IPS-NIHi7 (cell line): ENCODE results near the gene SH3PXD2A.
"Not testable (repeated sequence)": the region's sequence is repeated elsewhere in the genome, so short reads cannot be mapped to it uniquely, and the experiment has no call there.

Experiments used
- DNase-seq: peaks from one replicate; pipeline ENCODE4 v3.0.0; 2012; ENCODE audit warnings: mixed read lengths; ENCODE audit errors: extremely low spot score

Gene SH3PXD2A

GRCh38 chr10:103833731-103834365 lies 21.5 kb downstream of the SH3PXD2A start:
- DNase-seq, result peak; percentile 69

DNA sequence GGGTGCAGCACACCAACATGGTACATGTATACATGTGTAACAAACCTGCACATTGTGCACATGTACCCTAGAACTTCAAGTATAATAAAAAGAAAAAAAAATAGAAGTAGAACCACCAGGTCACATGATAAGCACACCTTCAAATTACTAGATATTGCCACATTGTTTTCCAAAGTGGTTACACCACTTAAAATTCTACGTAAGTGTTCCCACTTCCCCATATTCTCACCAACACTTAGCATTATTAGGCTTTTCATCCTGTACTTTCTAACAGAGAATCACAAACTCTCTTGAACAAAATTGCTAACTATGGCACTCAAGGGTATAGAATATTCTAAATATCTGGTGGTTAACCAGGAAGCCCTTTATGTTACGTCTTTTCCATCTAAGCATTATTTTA lies 22.6 kb downstream of the SH3PXD2A start:
- DNase-seq, result no peak

DNA sequence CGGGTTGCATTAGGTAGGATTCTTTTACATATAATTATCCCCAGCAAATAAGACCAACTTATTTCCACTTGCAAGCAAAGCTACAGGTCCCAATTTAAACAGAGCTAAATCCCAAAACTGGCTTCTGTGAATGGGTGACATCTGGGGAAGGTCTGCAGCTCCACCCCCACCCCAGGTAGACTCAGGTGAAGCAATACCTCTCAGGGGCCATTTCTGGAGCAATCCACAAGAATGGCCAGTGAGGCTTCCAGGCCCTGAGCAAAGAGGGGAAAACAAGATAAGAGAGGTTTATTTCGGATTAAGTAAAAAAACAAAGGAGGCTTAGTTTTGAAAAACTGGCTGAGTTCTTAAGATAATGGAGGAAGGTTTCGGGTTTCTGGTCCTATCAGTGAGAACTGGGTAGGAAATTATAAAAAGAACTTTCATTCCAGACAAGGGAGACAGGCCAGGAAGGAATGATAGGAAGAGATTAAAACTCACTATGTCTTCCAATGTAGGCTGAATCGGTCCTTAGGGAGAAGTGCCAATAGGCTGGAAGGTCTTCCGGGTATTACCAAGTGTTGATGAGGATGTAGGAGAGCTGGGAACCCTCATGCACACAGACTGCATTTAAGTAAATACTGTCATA lies 25.4 kb downstream of the SH3PXD2A start:
- no peak for DNase-seq

- DNase-seq, result no peak
Observed at GRCh38 chr10:103829278-103829677, 26.1 kb downstream of the SH3PXD2A start.

- no peak for DNase-seq
Observed at GRCh38 chr10:103828587-103829197, 26.7 kb downstream of the SH3PXD2A start.

DNA sequence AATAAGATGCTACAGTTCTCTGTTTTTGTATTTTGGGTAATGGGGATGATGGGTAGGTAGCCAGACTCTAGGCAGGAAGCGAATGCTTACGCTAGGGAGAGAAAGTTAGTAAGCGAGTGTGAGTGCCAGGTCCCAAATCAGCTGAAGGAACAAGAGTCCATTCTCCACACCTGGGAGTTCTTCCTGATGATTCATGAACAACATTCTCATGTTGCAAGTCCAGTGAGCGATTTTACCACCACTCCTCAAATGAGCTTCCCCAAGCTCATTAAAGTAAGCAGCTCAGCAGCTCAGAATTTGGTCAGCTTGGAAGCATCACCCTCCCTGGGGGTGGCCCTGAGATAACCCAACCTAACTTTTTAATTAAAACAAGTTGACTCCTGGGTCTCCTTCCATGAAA lies 27.3 kb downstream of the SH3PXD2A start:
- DNase-seq, result no peak

DNA sequence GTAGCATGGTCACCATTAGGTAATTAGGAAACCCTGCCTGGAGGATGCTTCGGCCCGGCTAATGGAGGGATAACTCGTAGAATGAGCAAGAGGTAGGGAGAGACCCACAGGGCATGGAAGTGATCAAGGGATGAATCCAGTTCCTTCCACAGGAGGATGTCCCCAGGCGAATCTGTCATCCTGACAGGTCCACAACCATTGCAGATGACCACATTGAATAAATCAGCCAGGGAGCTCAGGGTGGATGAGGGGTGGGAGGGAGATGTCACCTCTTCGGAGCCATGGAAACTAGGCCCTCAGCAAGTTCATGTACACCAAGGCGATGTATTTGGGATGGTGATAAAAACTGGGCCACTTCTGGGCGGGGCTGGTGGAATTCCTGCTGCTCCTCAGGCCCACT lies 28.5 kb downstream of the SH3PXD2A start:
- no peak for DNase-seq

DNA sequence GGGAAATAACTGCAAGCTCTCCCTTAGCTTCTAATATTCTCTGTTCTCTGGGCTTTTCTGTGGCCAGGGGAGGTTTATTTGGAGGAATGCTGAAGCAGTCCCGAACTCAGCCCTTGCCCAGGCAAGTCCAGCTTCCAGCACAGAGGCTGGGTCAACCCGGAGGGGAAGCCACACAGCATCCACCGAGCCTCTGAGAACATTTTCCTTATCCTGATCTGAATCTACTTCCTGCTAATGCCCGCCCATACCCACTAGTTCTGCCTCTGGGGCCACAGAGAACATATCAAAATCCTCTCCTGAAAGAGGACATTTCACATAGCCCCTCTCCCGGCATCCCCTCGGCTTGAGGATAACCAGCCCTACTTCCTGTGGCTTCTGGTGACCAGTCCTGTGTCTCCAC lies 31.1 kb downstream of the SH3PXD2A start:
- DNase-seq, result no peak

- DNase-seq, result no peak
Observed at GRCh38 chr10:103823706-103824272, 31.6 kb downstream of the SH3PXD2A start.

DNA sequence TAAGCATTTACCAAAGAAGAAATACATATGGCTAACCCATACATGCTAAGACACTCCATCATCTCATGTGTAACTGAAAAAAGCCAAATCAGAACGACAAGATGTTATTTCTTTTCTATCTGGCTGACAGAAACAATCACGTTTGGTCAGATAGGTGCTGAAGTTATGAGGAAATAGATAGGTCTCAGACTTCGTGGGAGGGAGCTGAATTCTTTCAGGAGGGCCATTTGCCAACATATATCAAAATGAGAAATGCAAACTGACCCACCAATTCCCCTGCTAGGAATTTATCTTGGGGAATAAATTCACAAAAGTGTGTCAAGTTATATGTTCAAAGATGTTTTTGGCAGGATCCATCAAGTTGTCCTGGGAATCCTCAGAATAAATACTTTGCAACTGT lies 32.6 kb downstream of the SH3PXD2A start:
- no peak for DNase-seq

- DNase-seq, result no peak
Observed at GRCh38 chr10:103822107-103822716, 33.2 kb downstream of the SH3PXD2A start.

DNA sequence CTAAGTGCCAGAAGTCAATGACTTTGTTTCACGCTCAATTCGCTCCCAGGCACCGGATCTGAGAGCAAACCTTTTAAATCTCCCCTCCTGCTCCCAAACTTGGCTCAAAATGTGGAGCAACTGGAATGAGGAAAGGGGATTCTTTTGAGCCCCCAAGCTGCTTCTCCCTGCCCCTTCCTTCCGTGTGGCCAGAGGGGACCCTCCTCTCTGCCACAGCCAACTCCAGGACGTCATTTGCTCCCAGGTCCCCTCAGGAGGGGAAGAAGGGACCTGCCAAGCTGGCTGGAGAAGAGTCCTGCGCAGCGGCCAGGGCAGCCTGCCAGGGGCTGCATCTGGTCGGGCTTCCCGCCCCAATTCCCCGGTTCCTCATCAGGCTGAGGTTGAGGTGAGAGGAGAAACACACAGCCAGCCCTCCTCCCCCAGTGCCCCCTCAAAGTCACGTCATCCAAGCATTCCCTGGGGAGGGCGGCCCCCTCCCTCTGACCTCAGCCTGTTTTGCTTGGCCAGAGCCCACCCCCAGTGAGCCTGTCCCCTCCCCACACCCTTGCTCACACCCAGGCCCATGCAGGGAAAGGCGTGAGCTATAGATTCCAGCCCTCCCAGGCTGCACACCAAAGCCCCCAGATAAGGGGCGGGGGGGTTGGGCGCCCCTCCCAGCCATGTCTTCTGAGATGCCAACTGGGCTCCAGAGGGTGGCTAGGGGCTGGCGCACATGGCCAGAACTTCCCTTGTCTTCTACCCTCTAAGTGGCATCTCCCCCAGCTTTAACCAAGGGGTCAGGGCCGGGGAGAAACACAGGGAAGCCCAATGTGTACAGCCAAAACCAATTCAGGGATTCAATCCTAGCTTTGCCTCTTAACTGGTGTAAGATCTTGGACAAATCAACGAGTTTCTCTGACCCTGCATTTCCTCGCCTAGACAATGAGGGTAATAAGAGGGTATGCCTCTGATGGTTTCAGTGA lies 35.0 kb downstream of the SH3PXD2A start:
- no peak for DNase-seq

DNA sequence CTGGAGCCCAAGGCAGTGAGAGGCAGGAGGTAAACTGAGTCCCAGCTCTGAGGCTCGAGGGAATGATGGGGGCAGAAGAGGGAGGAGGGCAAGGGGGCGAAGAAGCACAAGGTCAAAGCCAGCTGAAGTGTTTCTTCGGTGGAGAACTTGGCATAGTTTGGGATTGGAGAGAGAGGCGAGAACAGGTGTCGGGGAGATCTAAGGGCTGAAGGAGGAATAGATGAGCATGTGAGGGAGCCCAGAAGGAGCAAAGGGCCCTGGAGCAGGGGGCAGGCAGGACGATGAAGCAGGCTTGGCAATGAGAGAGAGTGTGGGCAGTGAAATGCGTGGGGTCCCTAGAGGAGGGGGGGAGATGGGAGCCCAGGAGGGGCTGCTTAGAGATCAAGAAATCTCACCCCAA lies 35.9 kb downstream of the SH3PXD2A start:
- no peak for DNase-seq

DNA sequence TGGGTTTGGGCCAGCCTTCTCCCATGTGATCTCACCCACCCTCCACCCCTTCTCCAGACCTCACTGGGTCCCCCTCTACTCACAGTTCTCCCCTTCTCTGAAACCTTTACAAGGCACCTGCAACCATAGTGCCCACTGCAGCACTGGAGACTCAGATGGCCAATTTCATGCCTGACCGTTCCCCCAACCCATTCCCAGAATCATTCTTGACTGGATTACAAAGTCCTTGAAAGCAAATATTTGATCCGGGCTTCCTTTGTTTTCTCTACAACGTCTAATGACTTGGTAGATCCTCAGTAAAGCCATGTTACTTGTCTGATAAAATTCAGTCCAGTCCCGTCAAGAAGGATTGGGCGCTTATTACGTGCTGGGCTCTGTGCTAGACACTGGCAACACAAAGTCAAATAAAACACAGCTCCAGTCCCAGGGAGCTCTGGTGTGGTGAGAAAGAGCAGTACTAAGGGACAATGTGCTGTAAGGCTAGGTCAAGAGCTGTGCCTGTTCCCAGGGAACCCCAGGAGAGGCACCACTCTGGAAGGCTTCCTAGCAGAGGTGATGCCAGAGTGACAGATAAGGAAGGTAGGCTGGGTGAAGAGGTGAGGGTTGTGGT lies 36.5 kb downstream of the SH3PXD2A start:
- no peak for DNase-seq

GRCh38 chr10:103818105-103818504 lies 37.3 kb downstream of the SH3PXD2A start:
- DNase-seq, result no peak

GRCh38 chr10:103816431-103816830 lies 38.9 kb downstream of the SH3PXD2A start:
- no peak for DNase-seq

DNA sequence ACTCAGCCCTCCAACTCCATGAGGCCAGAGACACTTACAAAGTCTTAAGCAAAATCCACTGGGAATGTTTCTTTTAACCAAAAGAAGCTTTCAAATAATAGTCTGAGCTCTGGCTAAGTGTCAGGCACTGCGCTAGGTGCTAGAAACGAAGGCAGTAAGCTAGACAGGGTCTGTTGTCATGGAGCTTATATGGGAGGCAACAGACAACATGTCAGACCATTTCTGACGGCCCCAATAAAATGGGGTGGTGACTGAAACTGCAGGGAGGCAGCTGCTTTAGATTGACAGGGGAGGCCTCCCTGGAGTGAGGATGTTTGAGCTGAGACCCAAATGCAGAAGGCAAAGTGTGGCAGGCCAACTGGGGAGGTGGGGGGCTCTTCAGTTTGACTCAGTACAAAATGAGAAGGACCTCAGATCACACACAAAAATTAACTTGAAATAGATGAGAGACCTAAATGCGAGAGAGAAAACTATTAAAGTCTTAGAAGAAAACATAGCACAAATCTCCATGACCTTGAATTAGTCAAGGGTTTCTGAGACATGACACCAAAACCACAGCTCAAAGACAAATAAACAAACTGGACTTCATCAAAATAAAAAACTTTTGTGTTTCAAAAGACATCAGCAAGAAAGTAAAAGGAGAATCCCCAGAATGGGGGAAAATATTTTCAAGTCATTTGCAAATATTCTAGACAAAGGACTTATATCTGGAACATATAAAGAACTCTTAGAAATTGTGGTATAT lies 40.6 kb downstream of the SH3PXD2A start:
- no peak for DNase-seq

- no peak for DNase-seq
Observed at GRCh38 chr10:103814105-103814504, 41.3 kb downstream of the SH3PXD2A start.

- DNase-seq, result not testable (repeated sequence)
Observed at GRCh38 chr10:103813312-103813711, 42.1 kb downstream of the SH3PXD2A start.

GRCh38 chr10:103812432-103812831 lies 42.9 kb downstream of the SH3PXD2A start:
- DNase-seq, result peak; percentile 38
